ENCODE data around the gene SLC25A46.

SLC25A46 gene

DNA sequence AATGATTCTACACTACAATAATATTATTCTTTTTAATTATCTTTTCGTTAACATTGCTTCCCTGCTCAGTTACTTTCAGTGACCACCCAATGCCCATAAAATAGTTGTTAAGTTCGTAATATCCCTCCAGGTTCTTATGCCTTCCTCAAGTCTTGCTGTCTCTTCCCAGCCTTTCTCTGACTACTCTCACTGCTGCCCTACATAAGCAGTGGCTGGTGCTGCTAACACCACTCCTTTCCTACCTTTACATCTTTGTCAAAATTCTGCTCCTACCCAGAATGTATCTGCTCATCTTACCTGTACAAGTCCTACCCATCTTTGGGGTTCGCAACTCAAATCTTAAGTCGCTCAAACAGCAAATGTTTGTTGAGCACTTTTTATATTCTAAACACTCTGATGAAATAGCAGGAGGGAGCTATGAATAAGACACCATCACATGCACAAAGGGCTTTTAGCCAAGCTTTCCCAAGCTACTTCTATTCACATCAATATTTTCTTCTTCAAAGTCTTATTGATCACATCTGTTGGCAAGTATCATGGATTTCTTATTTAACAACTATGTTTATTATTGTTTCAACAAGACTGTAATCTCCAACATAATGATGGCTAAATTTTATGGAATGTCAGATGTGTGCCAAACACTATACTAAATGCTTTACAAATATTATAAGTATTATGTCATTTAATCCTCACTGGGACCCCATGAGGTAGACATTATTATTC lies 29.5 kb downstream of the SLC25A46 start:
- Histone ChIP-seq H4K20me1 (ENCODE audit: insufficient read depth, low read length, poor library complexity, severe bottlenecking) (no peaks in the 10 kb centered on the region), H3K9me2 (replicated peaks; ENCODE audit: low read depth, low read length) (no peaks in the 10 kb centered on the region), H3K4me2 (ENCODE audit: low read depth, low read length, poor library complexity, severe bottlenecking) (no peak overlapping the region), H3K9me3 (ENCODE audit: insufficient read depth, low read depth, low read length) (no peaks in the 10 kb centered on the region), H3K27me3 (ENCODE audit: insufficient read depth, low read length, poor library complexity, severe bottlenecking) (no peaks in the 10 kb centered on the region), H3K79me2 (ENCODE audit: insufficient read depth, low read length) (no peaks in the 10 kb centered on the region), H3K36me3 (ENCODE audit: insufficient read depth, low read length) (no peaks in the 10 kb centered on the region), H3K4me1 (ENCODE audit: insufficient read depth, low read length, poor library complexity, severe bottlenecking) (no peaks in the 10 kb centered on the region), H3F3A (ENCODE audit: low read depth) (no peaks in the 10 kb centered on the region), H2AFZ (ENCODE audit: low read length) (no peak overlapping the region), H3K4me3 (ENCODE audit: low read length, poor library complexity, severe bottlenecking) (no peak overlapping the region), H3K9ac (ENCODE audit: low read depth, low read length, poor library complexity, severe bottlenecking) (no peak overlapping the region)
- TF ChIP-seq CTCF (conservative IDR thresholded peaks at IDR 0.05; ENCODE audit: low read length) (no peak), EZH2phosphoT487 (IDR thresholded peaks at IDR 0.05; ENCODE audit: borderline replicate concordance) (no peak)

DNA sequence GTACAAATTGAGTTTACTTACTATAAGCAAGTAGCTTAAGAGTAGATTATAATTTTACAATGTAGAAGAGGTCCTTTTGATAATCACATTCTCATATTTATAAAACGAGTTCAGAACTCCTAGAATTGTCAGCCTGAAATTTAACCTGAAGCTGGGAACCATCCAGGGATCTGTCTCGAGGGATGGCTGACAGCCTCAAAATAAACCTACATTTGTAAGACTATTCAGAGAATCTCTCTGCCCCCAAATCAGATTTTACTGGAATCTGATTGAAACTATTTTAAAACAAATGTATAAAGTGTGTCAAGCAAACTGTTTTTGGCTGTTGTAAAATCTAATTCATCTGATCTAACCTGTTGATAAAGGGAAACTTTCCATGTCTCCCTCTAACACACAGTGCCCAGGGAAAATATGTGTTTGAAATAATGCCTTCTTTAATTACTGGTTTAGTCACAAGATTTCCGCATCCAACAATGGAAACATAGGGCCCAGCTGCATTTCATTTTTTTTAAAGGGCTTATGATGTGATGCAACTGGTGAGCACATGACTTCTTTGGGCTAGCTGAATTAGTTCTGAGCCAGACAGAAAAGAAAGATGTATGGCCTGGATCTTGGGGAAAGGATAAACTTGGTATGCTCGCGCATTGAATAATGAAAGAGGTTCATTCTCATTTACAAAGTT lies 30.3 kb downstream of the SLC25A46 start:
- Histone ChIP-seq H3K4me2 (ENCODE audit: low read depth, low read length, poor library complexity, severe bottlenecking) (no peak overlapping the region), H3K4me3 (ENCODE audit: low read length, poor library complexity, severe bottlenecking) (no peak overlapping the region), H3K27me3 (ENCODE audit: insufficient read depth, low read length, poor library complexity, severe bottlenecking) (no peaks in the 10 kb centered on the region), H4K20me1 (ENCODE audit: insufficient read depth, low read length, poor library complexity, severe bottlenecking) (no peaks in the 10 kb centered on the region), H3K9ac (ENCODE audit: low read depth, low read length, poor library complexity, severe bottlenecking) (no peak overlapping the region), H3K36me3 (ENCODE audit: insufficient read depth, low read length) (no peaks in the 10 kb centered on the region), H3K4me1 (ENCODE audit: insufficient read depth, low read length, poor library complexity, severe bottlenecking) (no peaks in the 10 kb centered on the region), H3F3A (ENCODE audit: low read depth) (no peaks in the 10 kb centered on the region), H2AFZ (ENCODE audit: low read length) (no peak overlapping the region), H3K79me2 (ENCODE audit: insufficient read depth, low read length) (no peaks in the 10 kb centered on the region), H3K9me3 (ENCODE audit: insufficient read depth, low read depth, low read length) (no peaks in the 10 kb centered on the region), H3K9me2 (replicated peaks; ENCODE audit: low read depth, low read length) (no peaks in the 10 kb centered on the region)
- TF ChIP-seq EZH2phosphoT487 (IDR thresholded peaks at IDR 0.05; ENCODE audit: borderline replicate concordance) (no peak), CTCF (conservative IDR thresholded peaks at IDR 0.05; ENCODE audit: low read length) (no peak)

DNA sequence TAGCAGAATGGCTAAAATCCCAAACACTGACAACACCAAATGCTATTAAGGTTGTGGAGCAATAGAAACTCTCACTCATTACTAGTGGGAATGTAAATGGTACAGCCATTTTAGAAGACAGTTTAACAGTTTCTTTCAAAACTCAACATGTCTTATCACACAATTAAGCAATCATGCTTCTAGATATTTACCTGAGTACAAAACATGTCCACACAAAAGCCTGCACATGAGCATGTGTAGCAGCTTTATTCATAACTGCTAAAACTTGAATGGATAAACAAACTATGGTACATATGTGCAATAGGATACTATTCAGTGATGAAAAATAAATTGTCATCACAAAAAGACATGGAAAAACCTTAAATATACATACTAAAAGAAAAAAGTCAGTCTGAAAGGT lies 31.5 kb downstream of the SLC25A46 start:
- no peak for TF ChIP-seq EZH2phosphoT487 (IDR thresholded peaks at IDR 0.05; ENCODE audit: borderline replicate concordance)
- no peak for TF ChIP-seq CTCF (conservative IDR thresholded peaks at IDR 0.05; ENCODE audit: low read length)
- Histone ChIP-seq H3F3A (ENCODE audit: low read depth) (no peaks in the 10 kb centered on the region), H3K9me2 (replicated peaks; ENCODE audit: low read depth, low read length) (no peaks in the 10 kb centered on the region)

More for the DNA sequence above, 31.5 kb downstream of the SLC25A46 start:
- Histone ChIP-seq H4K20me1 (ENCODE audit: insufficient read depth, low read length, poor library complexity, severe bottlenecking) (no peaks in the 10 kb centered on the region), H3K4me2 (ENCODE audit: low read depth, low read length, poor library complexity, severe bottlenecking) (no peak overlapping the region), H3K79me2 (ENCODE audit: insufficient read depth, low read length) (no peaks in the 10 kb centered on the region), H3K9ac (ENCODE audit: low read depth, low read length, poor library complexity, severe bottlenecking) (no peak overlapping the region), H3K4me3 (ENCODE audit: low read length, poor library complexity, severe bottlenecking) (no peak overlapping the region), H3K36me3 (ENCODE audit: insufficient read depth, low read length) (no peaks in the 10 kb centered on the region), H3K9me3 (ENCODE audit: insufficient read depth, low read depth, low read length) (no peaks in the 10 kb centered on the region), H3K27me3 (ENCODE audit: insufficient read depth, low read length, poor library complexity, severe bottlenecking) (no peaks in the 10 kb centered on the region), H3K4me1 (ENCODE audit: insufficient read depth, low read length, poor library complexity, severe bottlenecking) (no peaks in the 10 kb centered on the region), H2AFZ (ENCODE audit: low read length) (no peak overlapping the region)

Measured in Loucy (cell line).